ENCODE data around the gene SERPINA1.

- TF ChIP-seq, protein P1, sequence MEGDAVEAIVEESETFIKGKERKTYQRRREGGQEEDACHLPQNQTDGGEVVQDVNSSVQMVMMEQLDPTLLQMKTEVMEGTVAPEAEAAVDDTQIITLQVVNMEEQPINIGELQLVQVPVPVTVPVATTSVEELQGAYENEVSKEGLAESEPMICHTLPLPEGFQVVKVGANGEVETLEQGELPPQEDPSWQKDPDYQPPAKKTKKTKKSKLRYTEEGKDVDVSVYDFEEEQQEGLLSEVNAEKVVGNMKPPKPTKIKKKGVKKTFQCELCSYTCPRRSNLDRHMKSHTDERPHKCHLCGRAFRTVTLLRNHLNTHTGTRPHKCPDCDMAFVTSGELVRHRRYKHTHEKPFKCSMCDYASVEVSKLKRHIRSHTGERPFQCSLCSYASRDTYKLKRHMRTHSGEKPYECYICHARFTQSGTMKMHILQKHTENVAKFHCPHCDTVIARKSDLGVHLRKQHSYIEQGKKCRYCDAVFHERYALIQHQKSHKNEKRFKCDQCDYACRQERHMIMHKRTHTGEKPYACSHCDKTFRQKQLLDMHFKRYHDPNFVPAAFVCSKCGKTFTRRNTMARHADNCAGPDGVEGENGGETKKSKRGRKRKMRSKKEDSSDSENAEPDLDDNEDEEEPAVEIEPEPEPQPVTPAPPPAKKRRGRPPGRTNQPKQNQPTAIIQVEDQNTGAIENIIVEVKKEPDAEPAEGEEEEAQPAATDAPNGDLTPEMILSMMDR (IDR thresholded peaks at IDR 0.05 in 2 of 3, conservative IDR thresholded peaks at IDR 0.05 in 1 of 3; ENCODE audit: control insufficient read depth in 2 of 3, extremely low read depth in 1 of 3, insufficient read depth in 1 of 3, low read depth in 3 of 3, low read length in 3 of 3), result no peak
- no peak for TF ChIP-seq USF2 (IDR thresholded peaks at IDR 0.05; ENCODE audit: borderline replicate concordance, low read depth, low read length)
- TF ChIP-seq CBX5 (IDR thresholded peaks at IDR 0.05; ENCODE audit: low read depth), result no peak
- TF ChIP-seq MYB (IDR thresholded peaks at IDR 0.05; ENCODE audit: borderline replicate concordance, low read depth, low read length), result no peak
Measured at GRCh38 chr14:94346841-94347240, 41.6 kb downstream of the SERPINA1 start.
